Natural killer cell (primary cell): ENCODE measurements around the gene RTN1. TPM values are rescaled to one million over a fixed set of nuclear protein-coding genes. Genes with fewer than 3 reads are reported as not detected.

Experiments
- ATAC-seq, 3 donors: fragments of 150-1000 bp in 2 of 3; fragments of 200-7000 bp in 1 of 3; cut with Tn5 transposase; 1 replicate in 1 of 3; 2 replicates in 2 of 3; pipeline ENCODE4 v1.10.0; 2021; ENCODE audit warnings: mild to moderate bottlenecking in 2 of 3, moderate library complexity in 2 of 3
- DNase-seq, 2 donors: peaks; one replicate each; pipeline versions ENCODE4 v3.0.0 to v3.0.0-alpha.2; 2013 to 2021; ENCODE audit warnings: mixed read lengths in 1 of 2
- H3K27ac ChIP-seq: one replicate; pipeline ENCODE4 v1.5.1; 2013; ENCODE audit warnings: mild to moderate bottlenecking, low read length
- H3K27me3 ChIP-seq: one replicate; pipeline ENCODE4 v1.6.1; 2013; ENCODE audit warnings: low read length; ENCODE audit not compliant: control insufficient read depth, insufficient read depth
- H3K36me3 ChIP-seq: one replicate; pipeline ENCODE4 v1.6.1; 2013; ENCODE audit warnings: low read length; ENCODE audit not compliant: control insufficient read depth, insufficient read depth
- H3K4me1 ChIP-seq: one replicate; pipeline ENCODE4 v1.6.1; 2013; ENCODE audit warnings: low read length; ENCODE audit not compliant: control insufficient read depth, insufficient read depth
- H3K4me3 ChIP-seq: one replicate; pipeline ENCODE4 v1.5.1; 2013; ENCODE audit warnings: low read length
- H3K9me3 ChIP-seq: one replicate; pipeline ENCODE4 v1.6.1; 2013; ENCODE audit warnings: low read length; ENCODE audit not compliant: control insufficient read depth, insufficient read depth
- H3K27ac Mint-ChIP-seq, 2 donors: one replicate each; pipeline ENCODE4 v1.8.0; 2022; ENCODE audit warnings: mild to moderate bottlenecking in 2 of 2, mixed read lengths in 2 of 2, moderate library complexity in 1 of 2
- H3K27me3 Mint-ChIP-seq, 2 donors: one replicate each; pipeline ENCODE4 v1.8.0; 2022; ENCODE audit warnings: low read depth in 2 of 2, mixed read lengths in 2 of 2
- H3K36me3 Mint-ChIP-seq: one replicate; pipeline ENCODE4 v1.8.0; 2022; ENCODE audit warnings: mixed read lengths
- H3K4me1 Mint-ChIP-seq, 2 donors: one replicate each; pipeline ENCODE4 v1.8.0; 2022; ENCODE audit warnings: mixed read lengths in 2 of 2
- H3K4me3 Mint-ChIP-seq: one replicate; pipeline ENCODE4 v1.8.0; 2022; ENCODE audit warnings: mild to moderate bottlenecking, moderate library complexity, mixed read lengths
- H3K9me3 Mint-ChIP-seq, 2 donors: one replicate each; pipeline ENCODE4 v1.8.0; 2022; ENCODE audit warnings: mixed read lengths in 2 of 2
- WGBS: methylation state at CpG from one replicate; pipeline ENCODE4 v1.1.7; 2013; ENCODE audit warnings: missing lambda C conversion rate; ENCODE audit not compliant: insufficient coverage; 5-methylcytosine and 5-hydroxymethylcytosine counted together
- intact Hi-C: fragments of 100-400 bp; cut with micrococcal nuclease; formaldehyde crosslinking; loops from one replicate; pipeline ENCODE4 v1.14.2; 2022
- total RNA-seq, 4 donors: library from RNA; stranded (reverse); fragments of 120-200 nt in 1 of 4; gene quantifications; one replicate each; pipeline versions ENCODE4 v1.2.3 to v1.2.4, GENCODE V29; 2013 to 2022
- TF ChIP-seq, protein P1 (sequence below): fragments of 200-600 bp; IDR thresholded peaks from one replicate; pipeline ENCODE4 v1.8.0; 2022; ENCODE audit warnings: antibody characterized with exemption

The RTN1 gene
- total RNA-seq, 3 donors from 2014 or later (not counting 1 experiment from before 2014, with no cell fraction given), result 1.9 to 3.6 (median 2.3) TPM

DNA sequence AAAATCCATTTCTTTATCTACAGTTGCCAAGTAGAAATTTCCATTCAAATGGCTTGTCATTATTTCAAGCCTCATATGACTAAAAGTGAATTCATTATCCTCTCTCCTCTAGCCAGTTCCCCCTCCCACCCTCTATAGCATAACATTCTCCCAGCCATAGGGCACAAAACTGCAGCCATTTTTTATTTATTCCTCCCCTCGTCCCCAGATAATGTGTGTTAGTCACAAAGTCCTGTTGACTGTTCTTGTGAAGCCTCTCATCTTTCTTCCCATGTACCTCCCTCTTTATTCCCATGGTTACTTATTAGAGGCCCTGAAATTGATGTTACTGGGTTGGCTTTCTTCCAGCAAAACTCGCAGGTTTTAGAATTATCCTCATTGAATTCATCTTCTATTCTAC, 13.2 kb downstream of the RTN1 start:
- no peak overlapping the region for H3K4me3 Mint-ChIP-seq
- no peak overlapping the region for H3K27ac ChIP-seq
- H3K27me3 ChIP-seq, result peaks cover under 1% of the 10 kb centered on the region
- ATAC-seq (no peak), DNase-seq (no peak)
- intact Hi-C loops, result no loop called here
- H3K27ac Mint-ChIP-seq, result no peak overlapping the region
- no peak overlapping the region for H3K4me3 ChIP-seq
- no peaks in the 10 kb centered on the region for H3K36me3 ChIP-seq
- H3K9me3 Mint-ChIP-seq, result peaks cover 6 to 11% of the 10 kb centered on the region in 2 donors
- H3K4me1 Mint-ChIP-seq, result no peaks in the 10 kb centered on the region
- TF ChIP-seq, protein P1, sequence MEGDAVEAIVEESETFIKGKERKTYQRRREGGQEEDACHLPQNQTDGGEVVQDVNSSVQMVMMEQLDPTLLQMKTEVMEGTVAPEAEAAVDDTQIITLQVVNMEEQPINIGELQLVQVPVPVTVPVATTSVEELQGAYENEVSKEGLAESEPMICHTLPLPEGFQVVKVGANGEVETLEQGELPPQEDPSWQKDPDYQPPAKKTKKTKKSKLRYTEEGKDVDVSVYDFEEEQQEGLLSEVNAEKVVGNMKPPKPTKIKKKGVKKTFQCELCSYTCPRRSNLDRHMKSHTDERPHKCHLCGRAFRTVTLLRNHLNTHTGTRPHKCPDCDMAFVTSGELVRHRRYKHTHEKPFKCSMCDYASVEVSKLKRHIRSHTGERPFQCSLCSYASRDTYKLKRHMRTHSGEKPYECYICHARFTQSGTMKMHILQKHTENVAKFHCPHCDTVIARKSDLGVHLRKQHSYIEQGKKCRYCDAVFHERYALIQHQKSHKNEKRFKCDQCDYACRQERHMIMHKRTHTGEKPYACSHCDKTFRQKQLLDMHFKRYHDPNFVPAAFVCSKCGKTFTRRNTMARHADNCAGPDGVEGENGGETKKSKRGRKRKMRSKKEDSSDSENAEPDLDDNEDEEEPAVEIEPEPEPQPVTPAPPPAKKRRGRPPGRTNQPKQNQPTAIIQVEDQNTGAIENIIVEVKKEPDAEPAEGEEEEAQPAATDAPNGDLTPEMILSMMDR, result no peak
- 65% methylated on average over 2 of the region's 2 CpGs for WGBS
- no peaks in the 10 kb centered on the region for H3K4me1 ChIP-seq
- no peaks in the 10 kb centered on the region for H3K9me3 ChIP-seq
- peaks cover 6% of the 10 kb centered on the region for H3K36me3 Mint-ChIP-seq
- H3K27me3 Mint-ChIP-seq, result peaks cover 0 to 3% of the 10 kb centered on the region in 2 donors

DNA sequence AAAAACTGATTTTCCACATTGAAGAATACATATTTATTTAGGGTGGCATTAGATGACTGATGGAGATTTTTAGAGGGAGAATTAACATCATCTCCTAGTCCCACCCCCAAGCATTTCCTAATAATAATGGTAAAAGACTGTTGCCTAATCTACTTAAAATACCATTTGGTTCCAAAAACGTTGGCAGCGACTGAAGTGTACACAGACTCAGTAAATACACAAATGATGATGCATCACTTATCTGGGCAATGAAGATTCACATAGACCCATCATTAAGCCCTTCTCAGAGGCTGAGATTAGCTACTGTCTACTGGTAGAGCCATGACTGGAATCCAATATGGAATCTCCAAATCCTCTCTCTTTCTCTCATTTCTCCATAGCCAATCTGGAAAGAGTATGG, 18.2 kb downstream of the RTN1 start:
- DNase-seq (no peak), ATAC-seq (no peak)
- H3K27ac ChIP-seq, result no peak overlapping the region
- H3K4me1 ChIP-seq, result no peaks in the 10 kb centered on the region
- TF ChIP-seq, protein P1, result no peak
- H3K9me3 Mint-ChIP-seq, result peaks cover 3% of the 10 kb centered on the region in 2 donors
- no peak overlapping the region for H3K27ac Mint-ChIP-seq
- 80% methylated on average over 2 of the region's 2 CpGs for WGBS
- H3K4me3 Mint-ChIP-seq, result no peak overlapping the region
- H3K4me3 ChIP-seq, result no peak overlapping the region
- H3K36me3 ChIP-seq, result no peaks in the 10 kb centered on the region
- H3K27me3 Mint-ChIP-seq, result peaks cover 0 to 3% of the 10 kb centered on the region in 2 donors
- H3K9me3 ChIP-seq, result no peaks in the 10 kb centered on the region
- no peaks in the 10 kb centered on the region for H3K4me1 Mint-ChIP-seq
- no peaks in the 10 kb centered on the region for H3K27me3 ChIP-seq
- peaks cover 6% of the 10 kb centered on the region for H3K36me3 Mint-ChIP-seq
- intact Hi-C loops, result no loop called here

DNA sequence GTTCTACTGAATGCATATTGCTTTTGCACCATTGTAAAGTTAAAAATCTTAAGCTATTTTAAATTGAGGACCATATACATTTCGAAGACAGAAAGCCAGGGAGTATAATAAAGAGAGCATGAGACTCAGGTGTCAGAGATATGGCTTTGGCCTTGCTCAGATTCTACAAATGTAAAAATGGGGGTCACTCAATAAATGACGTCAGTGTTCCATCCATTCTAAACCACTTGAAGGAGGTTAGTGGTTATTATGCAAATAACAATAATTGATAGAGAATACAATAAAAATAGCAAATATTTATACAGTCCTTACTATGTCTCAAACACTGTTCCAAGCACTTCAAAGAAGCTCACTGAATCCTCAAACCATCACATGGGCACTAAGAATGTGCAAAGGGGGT, 20.1 kb downstream of the RTN1 start:
- no peak overlapping the region for H3K27ac ChIP-seq
- Mint-ChIP-seq H3K27me3 (peaks cover 0 to 7% of the 10 kb centered on the region in 2 donors), H3K9me3 (peaks cover 0 to 3% of the 10 kb centered on the region in 2 donors), H3K36me3 (peaks cover 5% of the 10 kb centered on the region), H3K27ac (no peak overlapping the region), H3K4me3 (no peak overlapping the region), H3K4me1 (no peaks in the 10 kb centered on the region)
- no peaks in the 10 kb centered on the region for H3K36me3 ChIP-seq
- no peak for DNase-seq
- 80% methylated on average over 1 of the region's 2 CpGs for WGBS
- intact Hi-C loops, result no loop called here
- H3K9me3 ChIP-seq, result no peaks in the 10 kb centered on the region
- TF ChIP-seq, protein P1, result no peak
- no peaks in the 10 kb centered on the region for H3K27me3 ChIP-seq
- no peaks in the 10 kb centered on the region for H3K4me1 ChIP-seq
- no peak for ATAC-seq
- no peak overlapping the region for H3K4me3 ChIP-seq

DNA sequence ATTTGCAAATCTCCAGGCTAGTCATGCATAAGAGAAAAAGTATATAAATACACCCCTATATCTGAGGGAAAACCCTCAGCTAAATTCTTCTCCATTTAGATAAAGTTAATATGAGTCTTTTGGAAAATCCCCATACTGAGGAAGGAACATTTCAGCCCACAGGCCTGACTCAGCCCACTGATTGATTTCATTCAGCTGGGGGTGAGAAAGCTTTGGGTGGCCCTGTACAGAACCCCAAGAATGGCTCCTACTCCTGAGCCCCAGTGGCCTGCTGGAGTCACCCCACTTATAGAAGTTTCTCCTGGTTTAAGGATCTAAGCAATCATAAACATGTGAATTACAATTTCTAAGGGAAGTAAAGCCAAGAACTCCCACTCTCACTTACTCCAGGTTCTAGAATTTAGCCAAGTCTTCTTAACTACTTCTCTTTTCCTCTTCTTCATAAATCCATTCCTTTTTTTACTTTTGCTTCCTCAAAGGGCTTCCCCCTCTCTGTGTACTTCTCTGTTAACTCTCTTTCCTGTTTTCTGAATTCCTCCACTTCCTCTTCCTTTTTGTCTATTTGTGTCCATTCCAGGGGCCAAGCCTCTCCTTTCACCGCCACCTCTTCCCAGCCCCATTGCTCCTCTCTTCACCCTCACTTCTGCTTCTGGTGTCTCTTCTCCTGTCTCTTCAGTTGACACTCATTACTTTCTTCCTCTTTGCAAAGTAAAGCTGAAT, 21.0 kb downstream of the RTN1 start:
- H3K9me3 Mint-ChIP-seq, result no peaks in the 10 kb centered on the region
- no peaks in the 10 kb centered on the region for H3K4me1 Mint-ChIP-seq
- Histone ChIP-seq H3K36me3 (no peaks in the 10 kb centered on the region), H3K27me3 (no peaks in the 10 kb centered on the region), H3K4me3 (no peak overlapping the region), H3K9me3 (no peaks in the 10 kb centered on the region), H3K4me1 (no peaks in the 10 kb centered on the region), H3K27ac (no peak overlapping the region)
- TF ChIP-seq, protein P1, result no peak
- intact Hi-C loops, result no loop called here
- ATAC-seq, result no peak
- H3K36me3 Mint-ChIP-seq, result no peaks in the 10 kb centered on the region
- H3K4me3 Mint-ChIP-seq, result no peak overlapping the region
- H3K27me3 Mint-ChIP-seq, result peaks cover 0 to 10% of the 10 kb centered on the region in 2 donors
- no peak overlapping the region for H3K27ac Mint-ChIP-seq
- no peak for DNase-seq
- 73% methylated on average over 1 of the region's 1 CpG for WGBS
